K562 (cell line): ENCODE measurements around the gene FH. TPM values are rescaled to one million over a fixed set of nuclear protein-coding genes. Genes with fewer than 3 reads are reported as not detected.
A peak's percentile ranks its signal among the peaks of the same experiment; 100 is the strongest.

Source experiments
- CHD1 ChIP-seq: fragments of 200-600 bp; sonication (generic); IDR thresholded peaks from one replicate; pipeline ENCODE4 v1.6.1; 2012; ENCODE audit warnings: mild to moderate bottlenecking, moderate library complexity, low read length, inconsistent platforms
- HCFC1 ChIP-seq: IDR thresholded peaks from 2 replicates; pipeline ENCODE4 v1.6.1; 2012; ENCODE audit warnings: low read depth, low read length, improper control_type of control experiment
- SMAD4 ChIP-seq: fragments of 250-450 bp; sonication (Bioruptor Pico); conservative IDR thresholded peaks from 2 replicates; pipeline ENCODE4 v1.8.0; 2021; ENCODE audit warnings: inconsistent platforms, mild to moderate bottlenecking, moderate library complexity
- TCF3 ChIP-seq: sonication (generic); formaldehyde crosslinking; IDR thresholded peaks from 2 replicates; pipeline ENCODE4 v1.4.0; 2020; ENCODE audit warnings: mild to moderate bottlenecking, missing genetic modification reagents
- ZC3H4 ChIP-seq: sonication (generic); formaldehyde crosslinking; IDR thresholded peaks from 2 replicates; pipeline ENCODE4 v1.9.0; 2021; ENCODE audit warnings: missing genetic modification reagents, borderline replicate concordance
- ZNF695 ChIP-seq: fragments of 450-650 bp; formaldehyde crosslinking; IDR thresholded peaks from 2 replicates; pipeline ENCODE4 v1.4.0; 2020; ENCODE audit warnings: mild to moderate bottlenecking, moderate library complexity
- polyA plus RNA-seq, 8 experiments: library from polyadenylated mRNA; depleted of rRNA in 4 of 8; stranded (reverse) in 5 of 8; unstranded in 3 of 8; fragments of >200 nt; fragmentation: Nextera tagmentation in 2 of 8; fragmentation: Illumina TruSeq in 1 of 8; extraction: Ambion mirVana in 2 of 8; extraction: Trizol in 1 of 8; gene quantifications; 2 replicates each; pipeline versions ENCODE4 v1.2.1 to v1.2.3, GENCODE V29; 2011 to 2014; ENCODE audit warnings: inconsistent platforms in 1 of 8, missing spikeins in 1 of 8
- total RNA-seq, 7 experiments: library from RNA; depleted of rRNA in 6 of 7; stranded (reverse); fragments of >200 nt in 6 of 7; fragmentation: Illumina TruSeq in 2 of 7; extraction: Trizol in 2 of 7; gene quantifications; 2 replicates each; pipeline versions ENCODE4 v1.2.1 to v1.2.3, GENCODE V29; 2011 to 2021; ENCODE audit warnings: low replicate concordance in 1 of 7
- TF ChIP-seq, protein P1 (sequence below), 2 experiments: fragments of 450-650 bp in 1 of 2; sonication (generic) in 1 of 2; formaldehyde crosslinking in 1 of 2; IDR thresholded peaks; 2 replicates each; pipeline versions ENCODE4 v1.7.1 to v1.9.0; 2016 to 2022; ENCODE audit warnings: inconsistent platforms in 1 of 2, mild to moderate bottlenecking in 1 of 2, missing genetic modification reagents in 1 of 2

Gene FH
- total and polyA plus RNA-seq, 9 of the 15 experiments (the other 6 are each of a cell fraction or from before 2014, with no cell fraction given), result 117 to 240 (median 211) TPM

GRCh38 chr1:241532162-241532531 is 12.6 kb upstream of the FH start, which contains the start of gene KMO (continued):
- TF ChIP-seq, protein P1, sequence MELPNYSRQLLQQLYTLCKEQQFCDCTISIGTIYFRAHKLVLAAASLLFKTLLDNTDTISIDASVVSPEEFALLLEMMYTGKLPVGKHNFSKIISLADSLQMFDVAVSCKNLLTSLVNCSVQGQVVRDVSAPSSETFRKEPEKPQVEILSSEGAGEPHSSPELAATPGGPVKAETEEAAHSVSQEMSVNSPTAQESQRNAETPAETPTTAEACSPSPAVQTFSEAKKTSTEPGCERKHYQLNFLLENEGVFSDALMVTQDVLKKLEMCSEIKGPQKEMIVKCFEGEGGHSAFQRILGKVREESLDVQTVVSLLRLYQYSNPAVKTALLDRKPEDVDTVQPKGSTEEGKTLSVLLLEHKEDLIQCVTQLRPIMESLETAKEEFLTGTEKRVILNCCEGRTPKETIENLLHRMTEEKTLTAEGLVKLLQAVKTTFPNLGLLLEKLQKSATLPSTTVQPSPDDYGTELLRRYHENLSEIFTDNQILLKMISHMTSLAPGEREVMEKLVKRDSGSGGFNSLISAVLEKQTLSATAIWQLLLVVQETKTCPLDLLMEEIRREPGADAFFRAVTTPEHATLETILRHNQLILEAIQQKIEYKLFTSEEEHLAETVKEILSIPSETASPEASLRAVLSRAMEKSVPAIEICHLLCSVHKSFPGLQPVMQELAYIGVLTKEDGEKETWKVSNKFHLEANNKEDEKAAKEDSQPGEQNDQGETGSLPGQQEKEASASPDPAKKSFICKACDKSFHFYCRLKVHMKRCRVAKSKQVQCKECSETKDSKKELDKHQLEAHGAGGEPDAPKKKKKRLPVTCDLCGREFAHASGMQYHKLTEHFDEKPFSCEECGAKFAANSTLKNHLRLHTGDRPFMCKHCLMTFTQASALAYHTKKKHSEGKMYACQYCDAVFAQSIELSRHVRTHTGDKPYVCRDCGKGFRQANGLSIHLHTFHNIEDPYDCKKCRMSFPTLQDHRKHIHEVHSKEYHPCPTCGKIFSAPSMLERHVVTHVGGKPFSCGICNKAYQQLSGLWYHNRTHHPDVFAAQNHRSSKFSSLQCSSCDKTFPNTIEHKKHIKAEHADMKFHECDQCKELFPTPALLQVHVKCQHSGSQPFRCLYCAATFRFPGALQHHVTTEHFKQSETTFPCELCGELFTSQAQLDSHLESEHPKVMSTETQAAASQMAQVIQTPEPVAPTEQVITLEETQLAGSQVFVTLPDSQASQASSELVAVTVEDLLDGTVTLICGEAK (IDR thresholded peaks at IDR 0.05), result 0 out of 2 replicates have a peak, but pooled peaks have one; percentile 4
- TF ChIP-seq, protein P1 (CRISPR knock-in tag; IDR thresholded peaks at IDR 0.05), result no peak
- TF ChIP-seq ZNF695 (CRISPR knock-in tag) (no peak), SMAD4 (CRISPR knock-in tag) (no peak), TCF3 (CRISPR knock-in tag) (no peak), HCFC1 (0 out of 2 replicates have a peak, but pooled peaks have one; percentile 2), ZC3H4 (CRISPR knock-in tag) (no peak), CHD1 (no peak)
- TF ChIP-seq, all 486 proteins: peak for 8
